ENCODE measurements around the gene PYCR2.

PYCR2 gene

GRCh38 chr1:225873281-225873850 lies 50.7 kb downstream of the PYCR2 start:
- DNase-seq: no peak

GRCh38 chr1:225872075-225872430 lies 52.0 kb downstream of the PYCR2 start:
- no peak for DNase-seq

- no peak for DNase-seq
Measured at GRCh38 chr1:225871359-225872074, 52.5 kb downstream of the PYCR2 start.

- no peak for DNase-seq
Measured at GRCh38 chr1:225870911-225871310, 53.1 kb downstream of the PYCR2 start.

Data from stimulated activated CD4-positive, alpha-beta T cell treated with anti-CD3 and anti-CD28 coated beads, Interleukin-4, amount 100 ng/mL, for 4 hours (primary cell).